Activated naive CD8-positive, alpha-beta T cell treated with anti-CD3 and anti-CD28 coated beads, Interleukin-2, amount 50 U/mL, for 24 hours (primary cell): ENCODE results near the gene AGTR1.

Source experiments
- ATAC-seq: fragments of 150-1000 bp; cut with Tn5 transposase; one replicate; pipeline ENCODE4 v1.10.0; 2021
- DNase-seq: peaks from one replicate; pipeline ENCODE4 v3.0.0; 2021
- H3K27ac Mint-ChIP-seq: one replicate; pipeline ENCODE4 v1.8.0; 2021; ENCODE audit warnings: mild to moderate bottlenecking, mixed read lengths
- H3K27me3 Mint-ChIP-seq: one replicate; pipeline ENCODE4 v1.8.0; 2021; ENCODE audit warnings: mixed read lengths
- H3K36me3 Mint-ChIP-seq: one replicate; pipeline ENCODE4 v1.8.0; 2021; ENCODE audit warnings: low read depth, mixed read lengths
- H3K4me1 Mint-ChIP-seq: one replicate; pipeline ENCODE4 v1.8.0; 2021; ENCODE audit warnings: mixed read lengths
- H3K4me3 Mint-ChIP-seq: one replicate; pipeline ENCODE4 v1.8.0; 2021; ENCODE audit warnings: mild to moderate bottlenecking, moderate library complexity, mixed read lengths
- H3K9me3 Mint-ChIP-seq: one replicate; pipeline ENCODE4 v1.8.0; 2021; ENCODE audit warnings: mixed read lengths

AGTR1 gene

DNA sequence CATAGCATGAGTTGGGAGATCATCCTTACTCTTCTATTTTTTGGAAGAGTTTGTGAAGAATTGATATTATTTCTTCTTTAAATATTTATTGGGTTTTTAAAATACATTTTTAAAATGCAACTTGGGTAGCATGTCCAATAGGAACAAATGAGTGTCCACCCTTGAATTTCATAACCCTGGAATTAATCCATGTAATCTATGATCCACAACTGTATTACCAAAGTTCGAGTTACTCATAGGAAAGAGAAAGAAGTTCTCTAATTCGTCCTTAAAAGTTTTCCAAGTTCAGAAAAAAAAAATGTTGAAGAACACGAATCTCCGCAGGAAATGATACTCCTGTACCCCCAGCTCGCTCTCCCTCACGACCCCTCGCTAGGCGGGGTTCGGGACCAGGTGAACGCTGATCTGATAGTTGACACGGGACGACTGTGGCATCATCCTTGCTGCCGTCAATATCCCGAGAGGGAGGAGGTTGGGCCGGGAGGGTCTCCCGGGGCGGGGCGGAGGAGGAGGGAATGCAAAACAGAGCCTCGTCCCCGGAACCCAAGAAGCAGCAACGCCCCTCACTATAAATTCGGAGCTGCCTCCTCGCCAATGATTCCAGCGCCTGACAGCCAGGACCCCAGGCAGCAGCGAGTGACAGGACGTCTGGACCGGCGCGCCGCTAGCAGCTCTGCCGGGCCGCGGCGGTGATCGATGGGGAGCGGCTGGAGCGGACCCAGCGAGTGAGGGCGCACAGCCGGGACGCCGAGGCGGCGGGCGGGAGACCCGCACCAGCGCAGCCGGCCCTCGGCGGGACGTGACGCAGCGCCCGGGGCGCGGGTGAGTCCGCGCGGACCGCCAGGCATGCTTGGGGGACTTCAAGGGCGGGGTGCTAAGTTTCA, at the start of gene AGTR1:
AGTR1 (plus strand) TSS at position 598 of the 884 bp plus-strand sequence. CDS start 43,133 bp downstream, outside the sequence.
- no peak within 1 kb of the TSS for H3K4me3 Mint-ChIP-seq
- peaks cover 22% of the 10 kb centered on the region for H3K27me3 Mint-ChIP-seq
- no peaks in the 10 kb centered on the region for H3K36me3 Mint-ChIP-seq
- H3K9me3 Mint-ChIP-seq: no peaks in the 10 kb centered on the region
- no peaks in the 10 kb centered on the region for H3K4me1 Mint-ChIP-seq
- ATAC-seq: no peak
- DNase-seq: no peak
- no peak within 1 kb of the TSS for H3K27ac Mint-ChIP-seq

DNA sequence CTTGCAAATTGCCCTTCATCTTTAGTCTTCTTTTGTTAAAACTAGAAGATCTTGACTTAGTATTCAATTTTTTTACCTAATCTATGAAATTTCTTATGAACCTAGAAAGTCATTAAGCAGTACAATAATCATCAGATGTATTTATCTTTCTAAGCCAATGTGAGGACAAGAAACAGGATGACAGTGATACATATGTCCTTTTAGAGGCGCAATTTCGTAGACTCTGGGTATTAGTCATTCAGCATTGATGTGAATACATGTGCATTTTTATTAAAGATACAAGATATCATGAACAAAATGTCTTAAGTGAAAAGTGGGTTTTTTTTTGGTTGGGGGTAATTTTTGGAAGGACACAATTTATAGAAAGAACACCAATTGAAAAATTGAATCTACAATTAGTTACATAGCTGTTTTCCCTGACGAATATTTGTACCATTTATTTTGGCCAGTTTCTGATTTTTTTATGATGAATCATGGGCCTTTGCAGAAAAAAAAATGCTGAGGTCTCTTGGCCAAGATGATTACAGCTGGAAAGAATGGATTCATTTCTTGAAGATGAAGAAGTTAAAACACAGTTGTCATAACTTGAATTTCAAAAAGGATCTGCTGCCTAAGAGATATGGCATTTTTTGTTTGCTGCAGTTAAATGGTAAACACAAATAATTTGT, 48.9 kb upstream of the AGTR1 start:
- Mint-ChIP-seq H3K9me3 (no peaks in the 10 kb centered on the region), H3K4me1 (no peaks in the 10 kb centered on the region), H3K27ac (no peak overlapping the region), H3K27me3 (no peaks in the 10 kb centered on the region), H3K36me3 (no peaks in the 10 kb centered on the region), H3K4me3 (no peak overlapping the region)
- ATAC-seq: no peak
- no peak for DNase-seq

DNA sequence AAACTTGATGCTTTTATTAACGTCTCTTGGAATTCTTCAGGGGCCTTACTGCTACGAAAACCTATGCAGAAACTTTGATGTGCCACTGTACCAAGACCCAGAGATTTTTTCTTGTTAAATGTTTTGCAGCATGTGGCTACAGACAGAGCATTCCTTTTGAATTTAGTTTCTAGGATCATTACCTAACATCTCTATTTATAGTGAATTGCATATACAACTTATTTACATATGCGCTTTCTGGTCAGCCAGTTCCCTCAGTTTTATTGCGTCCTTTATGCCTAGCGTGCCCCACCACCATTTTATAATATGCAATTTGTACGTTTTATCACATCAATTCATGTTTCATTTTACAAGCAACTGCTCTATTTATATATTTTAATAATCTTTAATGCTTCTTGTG, 46.2 kb upstream of the AGTR1 start:
- H3K27me3 Mint-ChIP-seq: no peaks in the 10 kb centered on the region

DNA sequence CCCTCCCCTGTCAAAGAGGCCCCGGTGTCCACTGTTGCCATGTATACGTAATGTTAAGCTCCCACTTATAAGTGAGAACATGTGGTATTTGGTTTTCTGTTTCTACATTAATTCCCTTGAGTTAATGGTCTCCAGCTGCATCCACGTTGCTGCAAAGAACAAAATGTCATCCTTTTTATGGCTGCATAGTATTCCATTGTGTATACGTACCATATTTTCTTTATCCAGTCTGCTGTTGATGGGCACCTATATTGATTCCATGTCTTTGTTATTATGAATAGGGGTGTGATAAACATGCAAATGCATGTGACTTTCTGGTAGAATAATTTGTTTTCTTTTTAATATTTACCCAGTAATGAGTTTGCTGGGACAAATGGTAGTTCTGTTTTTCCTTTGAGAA, 43.3 kb upstream of the AGTR1 start:
- no peak overlapping the region for H3K27ac Mint-ChIP-seq
- no peak for DNase-seq
- no peak for ATAC-seq
- H3K9me3 Mint-ChIP-seq: peaks cover 9% of the 10 kb centered on the region
- H3K4me3 Mint-ChIP-seq: no peak overlapping the region
- no peaks in the 10 kb centered on the region for H3K4me1 Mint-ChIP-seq
- H3K36me3 Mint-ChIP-seq: no peaks in the 10 kb centered on the region
- no peaks in the 10 kb centered on the region for H3K27me3 Mint-ChIP-seq

More for the DNA sequence above, 46.2 kb upstream of the AGTR1 start:
- DNase-seq: no peak
- no peak overlapping the region for H3K27ac Mint-ChIP-seq
- H3K4me1 Mint-ChIP-seq: no peaks in the 10 kb centered on the region
- no peaks in the 10 kb centered on the region for H3K36me3 Mint-ChIP-seq
- H3K4me3 Mint-ChIP-seq: no peak overlapping the region
- H3K9me3 Mint-ChIP-seq: peaks cover 4% of the 10 kb centered on the region
- ATAC-seq: no peak

DNA sequence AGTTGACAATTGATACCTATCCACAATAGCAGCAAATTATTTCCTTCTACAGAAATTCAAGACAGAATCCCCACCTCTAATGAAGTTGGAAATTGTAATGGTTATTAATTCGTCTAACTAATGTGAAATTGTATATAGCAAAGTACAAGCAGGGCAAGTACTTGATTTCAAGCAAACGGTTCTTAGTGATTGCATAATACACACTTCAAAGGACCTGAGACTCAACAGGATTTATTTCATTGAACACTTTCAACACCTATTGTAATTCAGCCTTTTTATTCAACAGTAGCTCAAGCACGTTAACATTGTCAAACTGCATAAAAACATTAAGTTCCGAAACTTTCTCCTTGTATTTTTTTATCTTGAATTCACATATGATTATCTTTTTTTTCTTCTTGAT, 40.2 kb upstream of the AGTR1 start:
- Mint-ChIP-seq H3K4me3 (no peak overlapping the region), H3K36me3 (no peaks in the 10 kb centered on the region), H3K27ac (no peak overlapping the region), H3K27me3 (no peaks in the 10 kb centered on the region), H3K4me1 (no peaks in the 10 kb centered on the region), H3K9me3 (peaks cover 9% of the 10 kb centered on the region)
- ATAC-seq (no peak), DNase-seq (no peak)

DNA sequence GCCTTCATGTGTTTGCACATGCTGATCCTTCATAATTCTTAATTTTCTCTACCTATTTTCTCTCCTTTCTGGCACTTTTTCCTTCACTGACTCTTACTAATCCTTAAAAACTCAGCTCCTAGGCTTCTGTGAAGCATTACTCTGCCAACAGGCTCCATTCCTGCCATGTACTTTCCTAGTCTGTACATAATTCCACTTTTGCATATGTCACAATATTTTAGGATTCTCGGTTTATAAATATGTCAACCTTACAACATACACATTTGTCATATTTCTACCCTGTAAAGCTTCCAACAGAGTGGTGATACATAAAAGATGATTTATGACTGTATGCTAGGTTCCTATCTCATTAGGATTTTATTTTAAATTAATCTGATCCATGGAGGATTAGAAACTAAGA, 38.2 kb upstream of the AGTR1 start:
- ATAC-seq: no peak

DNA sequence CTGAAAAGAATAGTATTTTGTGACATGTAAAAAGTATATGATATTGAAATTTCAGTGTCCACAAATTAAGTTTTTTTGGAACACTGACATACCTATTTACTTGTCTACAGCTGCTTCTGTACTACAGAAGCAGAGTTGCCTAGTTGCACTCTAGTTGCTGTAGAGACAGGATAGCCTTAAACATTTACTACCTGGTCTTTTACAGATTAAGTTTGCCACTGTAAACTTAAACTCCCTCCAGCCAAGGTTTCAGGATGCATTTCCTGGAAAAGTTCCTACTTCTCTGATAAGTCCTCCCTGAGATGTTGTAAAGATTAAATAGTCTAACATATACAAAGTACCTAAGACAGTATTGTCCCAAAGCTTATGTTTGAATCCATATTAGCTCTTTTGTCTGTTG, 17.4 kb upstream of the AGTR1 start:
- Mint-ChIP-seq H3K36me3 (no peaks in the 10 kb centered on the region), H3K27ac (no peak overlapping the region), H3K9me3 (no peaks in the 10 kb centered on the region), H3K27me3 (no peaks in the 10 kb centered on the region), H3K4me3 (no peak overlapping the region), H3K4me1 (no peaks in the 10 kb centered on the region)
- no peak for DNase-seq
- ATAC-seq: no peak

More for the DNA sequence above, 38.2 kb upstream of the AGTR1 start:
- H3K27ac Mint-ChIP-seq: no peak overlapping the region
- H3K27me3 Mint-ChIP-seq: no peaks in the 10 kb centered on the region
- peaks cover 6% of the 10 kb centered on the region for H3K9me3 Mint-ChIP-seq
- no peak for DNase-seq
- H3K4me1 Mint-ChIP-seq: no peaks in the 10 kb centered on the region
- no peak overlapping the region for H3K4me3 Mint-ChIP-seq
- H3K36me3 Mint-ChIP-seq: no peaks in the 10 kb centered on the region

DNA sequence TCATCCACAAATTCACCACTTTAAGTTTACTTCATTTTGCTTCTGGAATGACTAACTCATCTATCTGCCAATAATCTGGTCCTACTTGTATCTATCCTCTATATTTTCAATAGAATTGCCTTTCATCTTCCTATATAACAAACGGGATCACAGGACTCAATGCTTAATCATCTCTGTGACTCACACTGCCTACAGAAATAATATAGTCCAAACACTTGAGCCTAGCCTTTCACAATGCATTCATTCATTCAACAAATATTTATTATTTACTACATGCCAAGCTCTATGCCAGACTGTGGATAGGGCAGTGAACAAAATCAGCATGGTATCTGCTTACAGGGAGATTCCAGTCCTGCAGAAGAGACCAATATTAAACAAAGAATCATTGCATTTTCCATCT, 16.6 kb upstream of the AGTR1 start:
- DNase-seq (no peak), ATAC-seq (no peak)
- Mint-ChIP-seq H3K9me3 (no peaks in the 10 kb centered on the region), H3K4me3 (no peak overlapping the region), H3K4me1 (no peaks in the 10 kb centered on the region), H3K27ac (no peak overlapping the region), H3K36me3 (no peaks in the 10 kb centered on the region), H3K27me3 (no peaks in the 10 kb centered on the region)

DNA sequence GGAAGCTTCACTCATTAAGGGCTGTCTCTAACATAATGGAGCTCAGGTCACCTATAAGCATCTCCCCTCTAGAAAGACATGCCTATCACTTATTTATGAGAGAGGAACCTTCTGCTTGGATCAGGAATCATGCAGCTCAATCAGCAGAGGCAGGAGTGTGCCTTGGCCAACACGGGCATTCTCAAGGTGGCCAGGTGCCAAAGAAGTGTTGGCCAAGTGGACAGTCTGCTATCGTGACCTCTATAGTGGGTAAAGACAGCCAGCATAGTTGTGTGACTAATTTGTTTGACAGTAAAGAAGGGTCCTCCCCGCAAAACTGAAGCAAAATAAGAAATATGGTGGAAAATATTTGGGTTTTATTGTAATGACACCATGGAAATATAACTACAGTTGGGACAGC, 14.7 kb upstream of the AGTR1 start:
- no peaks in the 10 kb centered on the region for H3K4me1 Mint-ChIP-seq
- ATAC-seq (no peak), DNase-seq (no peak)
- no peak overlapping the region for H3K4me3 Mint-ChIP-seq
- no peaks in the 10 kb centered on the region for H3K9me3 Mint-ChIP-seq
- H3K27me3 Mint-ChIP-seq: no peaks in the 10 kb centered on the region
- H3K36me3 Mint-ChIP-seq: no peaks in the 10 kb centered on the region
- H3K27ac Mint-ChIP-seq: no peak overlapping the region

DNA sequence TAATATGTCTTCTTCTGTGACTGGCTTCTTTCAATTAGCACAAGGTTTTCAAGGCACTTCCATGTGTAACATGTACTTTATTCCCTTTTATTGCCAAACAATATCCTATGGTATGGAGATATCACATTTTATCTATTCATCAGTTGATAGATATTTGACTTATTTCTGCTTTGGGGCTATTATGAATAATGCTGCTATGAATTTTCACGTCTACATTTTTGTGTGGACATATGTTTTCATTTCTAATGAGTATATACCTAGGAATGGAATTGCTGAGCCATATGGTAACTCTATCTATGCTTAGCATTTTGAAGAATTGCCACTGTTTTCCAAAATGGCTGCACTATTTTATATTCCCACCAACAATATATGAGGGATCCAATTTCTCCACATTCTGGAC, 3.6 kb upstream of the AGTR1 start:
- Mint-ChIP-seq H3K36me3 (no peaks in the 10 kb centered on the region), H3K4me3 (no peak overlapping the region), H3K27ac (no peak overlapping the region), H3K4me1 (no peaks in the 10 kb centered on the region), H3K9me3 (peaks cover 6% of the 10 kb centered on the region), H3K27me3 (peaks cover 15% of the 10 kb centered on the region)
- no peak for ATAC-seq
- DNase-seq: no peak

DNA sequence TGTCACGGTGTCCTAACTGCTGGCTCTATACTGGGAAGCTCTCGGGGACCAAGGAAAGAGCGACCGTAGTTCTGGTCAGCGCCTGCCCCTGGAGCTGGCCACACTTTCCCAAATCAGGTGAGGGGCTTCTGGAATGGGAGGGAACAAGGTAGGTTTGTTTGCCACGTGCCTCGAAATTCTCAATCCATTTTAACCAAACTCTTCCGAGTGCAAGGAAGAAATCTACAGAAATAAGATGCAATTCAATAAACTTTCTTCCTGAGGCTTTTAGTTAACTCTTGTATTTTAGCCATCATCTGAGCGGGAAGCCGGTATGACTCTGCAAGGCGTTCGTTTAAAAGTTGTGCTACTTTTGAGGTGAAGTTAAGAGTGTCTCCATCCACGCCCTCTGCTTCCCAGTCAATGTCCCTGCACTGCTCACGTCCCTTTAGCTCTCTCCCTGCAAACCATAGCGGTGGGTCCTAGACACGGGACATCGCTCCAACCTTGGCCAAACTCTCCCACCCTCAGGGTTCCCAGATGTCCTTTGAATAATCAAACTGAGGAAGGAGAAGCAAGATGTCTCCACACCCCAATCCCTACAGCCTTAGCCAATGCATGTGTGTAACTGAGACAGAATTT, 597 bp downstream of the AGTR1 start:
- Mint-ChIP-seq H3K4me3 (no peak overlapping the region), H3K27me3 (peaks cover 22% of the 10 kb centered on the region), H3K4me1 (no peaks in the 10 kb centered on the region), H3K9me3 (no peaks in the 10 kb centered on the region), H3K27ac (no peak overlapping the region), H3K36me3 (no peaks in the 10 kb centered on the region)
- ATAC-seq (no peak), DNase-seq (no peak)

DNA sequence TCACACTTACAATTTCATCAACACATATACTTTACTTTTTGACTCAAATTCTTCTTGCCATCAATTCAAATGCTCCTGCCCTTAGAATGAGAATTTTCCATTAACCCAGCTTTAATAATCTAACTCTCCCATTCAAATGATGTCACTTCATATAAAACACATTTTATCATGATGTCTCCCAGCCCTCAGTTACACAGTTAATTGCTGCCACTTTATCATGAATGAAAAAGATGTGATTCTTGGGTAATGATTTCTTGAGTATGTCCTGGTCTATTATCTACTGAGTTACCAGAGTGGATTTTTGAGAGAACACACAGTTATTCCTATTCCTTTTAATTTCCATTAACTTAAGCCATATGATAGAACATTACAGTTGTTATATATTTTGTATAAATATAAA, 7.6 kb downstream of the AGTR1 start:
- no peaks in the 10 kb centered on the region for H3K36me3 Mint-ChIP-seq
- no peak overlapping the region for H3K27ac Mint-ChIP-seq
- H3K4me3 Mint-ChIP-seq: no peak overlapping the region
- DNase-seq: no peak
- H3K27me3 Mint-ChIP-seq: peaks cover 2% of the 10 kb centered on the region
- no peaks in the 10 kb centered on the region for H3K9me3 Mint-ChIP-seq
- H3K4me1 Mint-ChIP-seq: no peaks in the 10 kb centered on the region
- no peak for ATAC-seq

DNA sequence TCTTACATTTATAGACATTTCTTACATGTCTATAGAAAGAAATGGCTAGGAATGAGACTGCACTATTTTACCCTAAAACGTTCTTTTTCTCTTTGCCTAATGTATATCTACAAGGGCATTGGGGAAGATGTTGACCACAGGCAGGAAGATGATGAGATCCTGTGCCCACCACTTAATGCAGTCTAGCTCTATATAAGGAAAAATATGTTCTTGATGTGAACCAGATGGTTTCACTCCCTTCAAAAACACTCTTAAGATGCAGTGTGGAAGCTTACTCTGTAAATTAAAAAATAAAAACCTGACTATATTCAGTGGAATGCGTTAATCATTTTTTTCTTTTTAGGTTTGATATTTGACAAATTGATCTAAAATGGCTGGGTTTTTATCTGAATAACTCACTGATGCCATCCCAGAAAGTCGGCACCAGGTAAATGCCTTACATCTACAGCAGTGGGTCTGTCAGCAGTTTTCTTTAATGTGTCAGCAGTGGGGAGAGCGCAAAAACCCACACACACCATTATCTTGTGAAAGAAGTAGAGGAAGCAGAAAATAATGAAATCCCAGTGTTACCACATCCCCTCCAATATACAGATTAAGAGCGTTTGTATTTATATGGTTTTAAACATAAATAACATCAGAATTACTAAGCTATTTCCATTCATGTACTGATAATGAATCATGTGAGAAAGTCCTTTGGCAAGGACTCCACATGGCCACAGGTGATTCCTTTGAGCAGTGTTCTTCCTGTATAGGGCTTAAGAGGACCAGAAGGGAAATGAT, 10.1 kb downstream of the AGTR1 start:
- H3K4me1 Mint-ChIP-seq: no peaks in the 10 kb centered on the region
- ATAC-seq (no peak), DNase-seq (no peak)
- no peak overlapping the region for H3K4me3 Mint-ChIP-seq
- H3K27ac Mint-ChIP-seq: no peak overlapping the region
- no peaks in the 10 kb centered on the region for H3K36me3 Mint-ChIP-seq
- no peaks in the 10 kb centered on the region for H3K9me3 Mint-ChIP-seq
- H3K27me3 Mint-ChIP-seq: no peaks in the 10 kb centered on the region

DNA sequence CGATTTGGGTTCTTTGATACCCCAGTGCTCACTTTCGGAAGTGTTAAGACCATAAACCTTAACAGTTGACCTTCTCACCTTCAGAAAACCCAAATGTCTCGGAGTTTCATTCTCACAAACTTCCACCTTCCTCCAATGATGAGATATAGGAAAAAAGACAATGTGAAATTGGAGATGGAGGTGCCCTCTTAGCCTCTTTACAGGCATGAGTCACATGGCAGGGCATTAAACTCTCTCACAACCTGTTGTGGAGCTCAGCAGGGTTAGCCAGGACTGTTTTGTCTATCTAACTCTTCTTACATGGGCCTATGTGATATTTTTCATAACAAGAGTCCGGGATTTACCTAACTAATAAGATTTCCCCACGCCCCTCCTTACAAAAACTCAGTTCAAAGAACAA, 10.7 kb downstream of the AGTR1 start:
- H3K4me3 Mint-ChIP-seq: no peak overlapping the region
- no peak for DNase-seq
- no peak for ATAC-seq

More for the DNA sequence above, 10.7 kb downstream of the AGTR1 start:
- Mint-ChIP-seq H3K27ac (no peak overlapping the region), H3K4me1 (no peaks in the 10 kb centered on the region), H3K9me3 (no peaks in the 10 kb centered on the region), H3K27me3 (no peaks in the 10 kb centered on the region), H3K36me3 (no peaks in the 10 kb centered on the region)
